ENCODE results near the gene UGDH.
"Not testable (repeated sequence)": the region's sequence is repeated elsewhere in the genome, so short reads cannot be mapped to it uniquely, and the experiment has no call there.

UGDH gene

GRCh38 chr4:39532237-39532636 lies 5.0 kb upstream of the UGDH start:
- H3K4me3 ChIP-seq, H3K27ac ChIP-seq: not testable (repeated sequence)

- Histone ChIP-seq H3K4me3 (no peak overlapping the region), H3K27ac (no peak overlapping the region)
Observed at GRCh38 chr4:39530682-39531081, 3.4 kb upstream of the UGDH start.

- H3K4me3 ChIP-seq, result no peak overlapping the region
- H3K27ac ChIP-seq, result no peak overlapping the region
Observed at GRCh38 chr4:39529534-39529933, 2.3 kb upstream of the UGDH start.

- peak overlapping the region; percentile 64 to 96 (median 81) for H3K4me3 ChIP-seq
- H3K27ac ChIP-seq, result peak overlapping the region; percentile 8 to 97 (median 91)
Observed at GRCh38 chr4:39528061-39528465, 824 bp upstream of the UGDH start.

GRCh38 chr4:39526765-39527295 lies 409 bp downstream of the UGDH start:
- peak overlapping the region; percentile 37 to 97 (median 91) for H3K27ac ChIP-seq
- H3K4me3 ChIP-seq, result peak overlapping the region; percentile 64 to 96 (median 81)

- Histone ChIP-seq H3K27ac (peak overlapping the region in 20 of 21 experiments; percentile 68 to 97 (median 92)), H3K4me3 (peak overlapping the region; percentile 64 to 96 (median 81))
Observed at GRCh38 chr4:39525822-39526690, 1.2 kb downstream of the UGDH start.

- Histone ChIP-seq H3K27ac (no peak overlapping the region), H3K4me3 (no peak overlapping the region)
Observed at GRCh38 chr4:39524161-39524957, 2.9 kb downstream of the UGDH start.

GRCh38 chr4:39522068-39522467 lies 5.2 kb downstream of the UGDH start:
- H3K4me3 ChIP-seq, result no peak overlapping the region
- peak overlapping the region in 1 of 21 experiments; percentile 9 for H3K27ac ChIP-seq

GRCh38 chr4:39521253-39521919 lies 5.9 kb downstream of the UGDH start:
- Histone ChIP-seq H3K4me3 (no peak overlapping the region), H3K27ac (no peak overlapping the region)

- Histone ChIP-seq H3K27ac (no peak overlapping the region), H3K4me3 (no peak overlapping the region)
Observed at GRCh38 chr4:39518484-39518883, 8.8 kb downstream of the UGDH start.

GRCh38 chr4:39516407-39516966 lies 10.8 kb downstream of the UGDH start:
- H3K27ac ChIP-seq, result no peak overlapping the region

GRCh38 chr4:39515669-39516401 lies 11.4 kb downstream of the UGDH start:
- not testable (repeated sequence) for H3K27ac ChIP-seq, H3K4me3 ChIP-seq

More at GRCh38 chr4:39516407-39516966, 10.8 kb downstream of the UGDH start:
- no peak overlapping the region for H3K4me3 ChIP-seq

GRCh38 chr4:39514888-39515401 lies 12.3 kb downstream of the UGDH start:
- no peak overlapping the region for H3K4me3 ChIP-seq
- no peak overlapping the region for H3K27ac ChIP-seq

- H3K4me3 ChIP-seq, H3K27ac ChIP-seq: not testable (repeated sequence)
Observed at GRCh38 chr4:39514266-39514665, 13.0 kb downstream of the UGDH start.

GRCh38 chr4:39510348-39510929 lies 16.8 kb downstream of the UGDH start:
- H3K4me3 ChIP-seq, result no peak overlapping the region
- no peak overlapping the region for H3K27ac ChIP-seq

- Histone ChIP-seq H3K27ac (no peak overlapping the region), H3K4me3 (no peak overlapping the region)
Observed at GRCh38 chr4:39505581-39505980, 21.7 kb downstream of the UGDH start.

- Histone ChIP-seq H3K27ac (no peak overlapping the region), H3K4me3 (no peak overlapping the region)
Observed at GRCh38 chr4:39504538-39504937, 22.7 kb downstream of the UGDH start.

GRCh38 chr4:39502664-39503035 lies 24.6 kb downstream of the UGDH start:
- H3K27ac ChIP-seq, result peak overlapping the region in 6 of 21 experiments; percentile 15 to 71 (median 26)
- H3K4me3 ChIP-seq, result not testable (repeated sequence)
